HG03095 (cell line): Measurements from ENCODE around the gene FBN3.
"Not testable (repeated sequence)": the region's sequence is repeated elsewhere in the genome, so short reads cannot be mapped to it uniquely, and the experiment has no call there.

Experiments used
- ATAC-seq: cut with Tn5 transposase; IDR thresholded peaks from one replicate; pipeline ENCODE4 v1.9.1; 2021; ENCODE audit warnings: moderate library complexity; ENCODE audit not compliant: unreplicated experiment

FBN3 gene

GRCh38 chr19:8149261-8150094 lies at the start of gene FBN3:
TSS of gene FBN3 (minus strand) at chr19:8149592. CDS start at chr19:8147480, 2,112 bp downstream.
- ATAC-seq, result no peak

- ATAC-seq, result no peak
Measured at GRCh38 chr19:8196271-8196927, 47.0 kb upstream of the FBN3 start.

- ATAC-seq, result no peak
Measured at GRCh38 chr19:8194528-8195267, 45.3 kb upstream of the FBN3 start.

- no peak for ATAC-seq
Measured at GRCh38 chr19:8192221-8192820, 42.9 kb upstream of the FBN3 start.

GRCh38 chr19:8185343-8186068 lies 36.1 kb upstream of the FBN3 start:
- no peak for ATAC-seq

GRCh38 chr19:8184274-8184673 lies 34.9 kb upstream of the FBN3 start:
- ATAC-seq, result no peak

- ATAC-seq, result no peak
Measured at GRCh38 chr19:8180018-8180417, 30.6 kb upstream of the FBN3 start.

GRCh38 chr19:8174706-8175105 lies 25.3 kb upstream of the FBN3 start:
- no peak for ATAC-seq

- ATAC-seq, result no peak
Measured at GRCh38 chr19:8168537-8168936, 19.1 kb upstream of the FBN3 start.

- ATAC-seq, result no peak
Measured at GRCh38 chr19:8167985-8168384, 18.6 kb upstream of the FBN3 start.

GRCh38 chr19:8163759-8164158 lies 14.4 kb upstream of the FBN3 start:
- no peak for ATAC-seq

- no peak for ATAC-seq
Measured at GRCh38 chr19:8161135-8161646, 11.8 kb upstream of the FBN3 start.

GRCh38 chr19:8159322-8159721 lies 9.9 kb upstream of the FBN3 start:
- ATAC-seq, result not testable (repeated sequence)

GRCh38 chr19:8158411-8159074 lies 9.2 kb upstream of the FBN3 start:
- ATAC-seq, result no peak

GRCh38 chr19:8155318-8155717 lies 5.9 kb upstream of the FBN3 start:
- no peak for ATAC-seq

- ATAC-seq, result not testable (repeated sequence)
Measured at GRCh38 chr19:8154014-8154413, 4.6 kb upstream of the FBN3 start.

GRCh38 chr19:8151767-8152035 lies 2.3 kb upstream of the FBN3 start:
- ATAC-seq, result no peak

GRCh38 chr19:8150998-8151766 lies 1.8 kb upstream of the FBN3 start:
- no peak for ATAC-seq

GRCh38 chr19:8150178-8150865 lies 930 bp upstream of the FBN3 start:
- no peak for ATAC-seq
